ENCODE data around the gene RGS13.

DNA sequence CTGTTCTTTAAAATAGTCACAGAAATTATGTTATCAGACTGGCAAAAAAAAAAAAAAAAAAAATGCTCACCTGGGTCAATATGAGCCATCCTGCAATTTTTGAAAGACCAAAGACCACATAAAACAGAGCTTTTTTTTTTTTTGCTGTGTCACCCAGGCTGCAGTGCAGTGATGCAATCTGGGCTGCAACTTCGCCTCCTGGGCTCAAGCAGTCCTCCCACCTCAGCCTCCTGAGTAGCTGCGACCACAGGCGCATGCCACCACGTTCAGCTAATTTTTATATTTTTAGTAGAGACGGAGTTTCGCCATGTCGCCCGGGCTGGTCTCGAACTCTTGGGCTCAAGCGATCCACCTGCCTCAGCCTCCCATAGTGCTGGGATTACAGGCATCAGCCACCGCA is 62.8 kb downstream of the RGS13 start:
- TF ChIP-seq EZH2 (IDR thresholded peaks at IDR 0.05; ENCODE audit: insufficient read depth, low read length), result no peak
- TF ChIP-seq, protein P1, sequence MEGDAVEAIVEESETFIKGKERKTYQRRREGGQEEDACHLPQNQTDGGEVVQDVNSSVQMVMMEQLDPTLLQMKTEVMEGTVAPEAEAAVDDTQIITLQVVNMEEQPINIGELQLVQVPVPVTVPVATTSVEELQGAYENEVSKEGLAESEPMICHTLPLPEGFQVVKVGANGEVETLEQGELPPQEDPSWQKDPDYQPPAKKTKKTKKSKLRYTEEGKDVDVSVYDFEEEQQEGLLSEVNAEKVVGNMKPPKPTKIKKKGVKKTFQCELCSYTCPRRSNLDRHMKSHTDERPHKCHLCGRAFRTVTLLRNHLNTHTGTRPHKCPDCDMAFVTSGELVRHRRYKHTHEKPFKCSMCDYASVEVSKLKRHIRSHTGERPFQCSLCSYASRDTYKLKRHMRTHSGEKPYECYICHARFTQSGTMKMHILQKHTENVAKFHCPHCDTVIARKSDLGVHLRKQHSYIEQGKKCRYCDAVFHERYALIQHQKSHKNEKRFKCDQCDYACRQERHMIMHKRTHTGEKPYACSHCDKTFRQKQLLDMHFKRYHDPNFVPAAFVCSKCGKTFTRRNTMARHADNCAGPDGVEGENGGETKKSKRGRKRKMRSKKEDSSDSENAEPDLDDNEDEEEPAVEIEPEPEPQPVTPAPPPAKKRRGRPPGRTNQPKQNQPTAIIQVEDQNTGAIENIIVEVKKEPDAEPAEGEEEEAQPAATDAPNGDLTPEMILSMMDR (IDR thresholded peaks at IDR 0.05; ENCODE audit: insufficient read depth, low read depth, low read length), result no peak

Measured in astrocyte (in vitro differentiated cells and primary cell).